NCI-H82 (cell line): ENCODE measurements around the gene IFFO2.

ENCODE experiments used
- DNase-seq: peaks from one replicate; lab custom pipeline; 2025; lab: John Stamatoyannopoulos, UW

Gene IFFO2

GRCh38 chr1:18936814-18937481 is 19.5 kb downstream of the IFFO2 start:
- peak; percentile 82 for DNase-seq

GRCh38 chr1:18936471-18936813 is 20.0 kb downstream of the IFFO2 start:
- DNase-seq: no peak

DNA sequence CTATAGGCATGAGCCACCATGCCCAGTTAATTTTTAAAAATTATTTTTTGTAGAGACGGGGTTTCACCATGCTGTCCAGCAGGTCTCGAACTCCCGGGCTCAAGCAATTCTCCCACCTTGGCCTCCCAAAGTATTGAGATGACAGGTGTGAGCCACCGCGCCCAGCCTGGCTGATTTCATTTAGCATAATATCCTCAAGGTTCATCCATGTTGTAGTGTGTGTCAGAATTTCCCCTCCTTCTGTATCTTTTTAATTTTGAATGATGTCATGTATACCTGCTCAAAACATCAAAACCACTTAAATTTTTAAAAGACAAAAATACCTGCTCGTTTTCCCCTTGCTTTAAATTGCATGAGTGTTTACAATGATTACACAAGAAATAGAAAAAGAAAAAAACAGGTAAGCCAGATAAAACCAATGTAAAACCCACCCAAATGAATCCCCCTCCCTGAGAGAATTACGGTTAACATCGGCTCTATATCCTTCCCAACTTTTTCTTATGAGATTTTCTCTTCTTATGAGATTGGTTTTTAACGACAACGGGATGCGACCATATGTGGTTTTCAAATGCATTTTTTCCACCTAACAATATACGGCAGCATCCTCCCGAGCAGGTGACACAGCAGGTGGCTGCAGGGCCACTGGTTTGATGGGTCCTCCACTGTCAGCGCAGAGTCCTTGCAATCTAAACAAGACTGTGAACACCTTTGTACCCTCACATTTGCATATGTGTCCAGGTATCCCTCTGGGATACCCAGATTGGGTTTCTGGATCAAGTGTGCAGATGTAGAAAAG is 22.1 kb downstream of the IFFO2 start:
- no peak for DNase-seq

DNA sequence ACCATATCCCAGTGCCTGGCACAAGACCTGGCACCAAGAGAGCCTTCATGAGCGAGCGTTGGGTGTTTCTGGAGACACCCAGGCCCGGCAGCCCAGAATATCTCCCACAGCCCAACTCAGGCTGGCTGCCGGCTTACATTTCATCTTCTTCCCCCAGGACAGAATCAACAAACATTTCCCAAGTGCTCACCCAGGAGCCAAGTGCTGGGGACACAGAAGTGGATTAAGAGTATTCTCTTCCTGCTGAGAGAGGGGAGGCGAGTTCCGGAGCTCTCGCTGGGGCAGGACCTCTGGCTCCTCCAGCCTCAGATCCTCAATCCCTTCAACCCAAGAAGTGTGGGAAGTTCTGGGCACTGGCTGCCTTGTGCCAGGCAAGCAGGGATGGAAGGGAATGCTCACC is 23.6 kb downstream of the IFFO2 start:
- DNase-seq: no peak

GRCh38 chr1:18932387-18932786 is 24.1 kb downstream of the IFFO2 start:
- DNase-seq: no peak

GRCh38 chr1:18931730-18932129 is 24.7 kb downstream of the IFFO2 start:
- no peak for DNase-seq

DNA sequence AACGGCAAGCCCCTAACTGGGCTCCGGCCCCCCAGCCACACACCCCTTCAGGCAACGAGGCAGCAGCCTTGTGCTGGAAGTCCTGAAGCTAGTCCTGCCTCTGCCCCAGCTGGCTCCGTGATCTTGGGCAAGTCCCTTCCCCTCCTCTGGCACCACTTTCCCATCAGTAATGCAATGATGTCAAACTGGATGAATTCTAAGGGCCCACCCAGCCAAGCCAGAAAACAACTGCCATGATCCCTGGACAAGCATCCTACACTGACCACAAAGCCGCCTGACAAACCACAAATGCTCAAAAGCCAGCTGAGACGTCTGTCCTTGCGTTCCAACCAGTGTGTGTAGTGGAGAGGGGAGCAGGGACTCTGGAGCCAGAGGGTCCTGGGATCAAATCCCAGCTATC is 26.8 kb downstream of the IFFO2 start:
- DNase-seq: no peak

GRCh38 chr1:18928985-18929384 is 27.5 kb downstream of the IFFO2 start:
- DNase-seq: no peak

GRCh38 chr1:18928406-18928805 is 28.1 kb downstream of the IFFO2 start:
- DNase-seq: no peak

- DNase-seq: peak; percentile 74
Measured at GRCh38 chr1:18927654-18928272, 28.7 kb downstream of the IFFO2 start.

- no peak for DNase-seq
Measured at GRCh38 chr1:18927082-18927653, 29.3 kb downstream of the IFFO2 start.

DNA sequence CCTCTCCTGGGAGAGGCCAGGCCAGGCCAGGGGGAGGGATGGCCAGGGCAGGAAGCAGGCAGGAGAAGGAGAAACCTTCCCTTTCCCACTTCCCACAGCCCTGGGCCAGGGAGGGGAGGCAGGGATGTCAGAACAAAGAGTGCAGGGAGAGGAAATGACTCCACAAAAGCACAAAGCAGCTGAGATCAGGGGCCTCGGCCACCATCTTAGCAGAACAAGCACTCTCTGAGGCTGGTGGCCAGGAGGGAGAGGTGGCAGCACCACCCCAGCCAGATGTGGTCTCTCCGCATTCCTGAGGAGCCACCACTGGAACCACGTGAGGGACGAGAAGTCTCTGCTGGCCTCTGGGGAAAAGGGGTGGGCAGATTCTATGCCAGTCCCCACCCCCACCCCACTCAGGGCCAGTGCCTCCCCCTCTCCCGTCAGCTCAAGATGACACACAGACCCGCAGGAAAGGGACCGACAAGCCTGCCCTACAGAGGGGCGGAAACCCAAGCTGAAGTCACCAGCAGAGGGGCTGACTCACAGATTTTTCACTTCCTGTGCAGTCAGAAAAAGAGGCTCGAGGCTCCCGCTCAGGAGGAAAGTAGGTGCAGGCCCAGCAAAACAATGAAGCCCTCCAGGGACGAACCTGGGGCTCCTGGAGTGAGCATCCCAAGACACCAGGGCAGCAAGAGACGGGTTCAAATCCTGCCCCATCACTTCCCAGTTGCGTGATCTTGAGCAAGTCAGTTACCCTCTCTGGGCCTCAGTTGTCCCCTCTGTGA is 30.0 kb downstream of the IFFO2 start:
- DNase-seq: no peak

DNA sequence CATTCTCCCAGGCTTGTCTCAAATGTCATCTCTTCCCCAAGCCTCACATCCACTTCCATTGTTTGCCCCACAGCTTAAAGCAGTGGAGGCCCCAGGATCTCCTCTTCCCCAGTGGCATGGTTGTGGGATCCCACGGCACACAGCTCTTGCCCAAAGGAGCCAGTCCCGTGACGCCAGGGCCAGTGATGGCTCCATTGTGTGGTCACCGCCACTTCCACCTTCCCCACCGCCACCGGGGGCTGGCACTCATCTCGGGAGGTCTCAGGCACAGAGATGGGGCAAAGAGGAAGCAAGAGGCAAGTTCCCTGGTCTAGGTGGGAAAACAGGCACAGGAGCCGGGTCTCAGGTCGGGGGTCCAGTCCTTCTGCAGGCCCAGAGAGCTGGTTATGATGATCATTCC is 31.2 kb downstream of the IFFO2 start:
- no peak for DNase-seq

DNA sequence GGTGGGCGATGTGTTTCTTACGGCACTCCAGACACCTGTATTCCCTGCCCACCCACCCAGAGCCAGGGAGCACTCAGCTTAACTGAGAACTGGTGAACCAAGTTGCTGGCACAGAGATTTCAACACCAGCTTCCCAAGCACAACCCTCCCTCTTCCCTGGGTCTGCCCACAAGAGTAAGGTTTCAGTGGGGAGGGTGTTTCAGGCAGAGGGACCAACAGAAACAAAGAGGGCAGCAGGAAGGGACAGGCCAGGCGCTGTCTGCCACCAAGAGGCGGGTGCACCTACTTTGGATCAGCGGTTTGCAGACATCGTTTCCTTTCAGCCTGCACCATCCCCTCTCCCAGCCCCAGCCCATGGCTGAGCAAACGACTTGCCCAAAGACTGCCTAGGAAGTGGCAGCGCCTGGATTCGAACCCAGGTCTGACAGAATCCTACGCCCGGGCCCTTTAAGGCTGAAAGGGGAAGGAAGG is 32.2 kb downstream of the IFFO2 start:
- DNase-seq: no peak

- DNase-seq: no peak
Measured at GRCh38 chr1:18923756-18924211, 32.7 kb downstream of the IFFO2 start.

GRCh38 chr1:18922848-18923755 is 33.4 kb downstream of the IFFO2 start:
- no peak for DNase-seq

GRCh38 chr1:18922319-18922726 is 34.2 kb downstream of the IFFO2 start:
- DNase-seq: no peak

DNA sequence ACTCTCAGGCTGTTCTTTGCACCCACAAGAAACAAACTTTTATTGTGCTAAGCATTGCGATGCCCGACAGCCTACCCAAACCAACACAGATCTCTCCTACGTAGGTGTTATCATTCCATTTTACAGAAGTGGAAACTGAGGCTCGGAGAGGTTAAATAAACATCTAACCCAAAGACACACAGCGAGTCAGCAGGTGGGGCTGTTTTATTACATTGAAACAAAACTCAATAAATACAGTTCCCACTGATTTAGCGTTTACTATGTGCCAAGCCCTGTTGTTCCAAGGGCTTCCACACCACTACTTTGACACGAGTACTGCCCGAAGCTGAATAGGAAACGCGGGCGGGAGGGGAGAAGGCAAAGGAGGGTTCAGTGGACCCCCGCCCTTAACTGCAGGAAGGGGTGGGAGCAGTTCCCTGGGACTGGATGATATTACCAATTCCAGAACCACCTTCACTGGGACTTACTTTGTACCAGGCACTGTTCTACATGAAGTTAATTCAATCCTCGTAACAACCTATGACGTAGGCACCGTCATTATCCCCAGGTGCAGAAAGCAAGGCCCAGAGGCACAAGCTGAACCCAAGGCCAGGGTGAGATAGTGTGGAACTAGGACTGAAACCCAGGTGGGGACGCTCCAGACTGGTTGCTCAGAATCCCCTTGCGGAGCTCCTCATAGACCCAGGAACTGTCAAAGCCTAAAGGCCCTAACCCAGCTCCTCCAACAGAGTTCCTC is 34.8 kb downstream of the IFFO2 start:
- DNase-seq: no peak

DNA sequence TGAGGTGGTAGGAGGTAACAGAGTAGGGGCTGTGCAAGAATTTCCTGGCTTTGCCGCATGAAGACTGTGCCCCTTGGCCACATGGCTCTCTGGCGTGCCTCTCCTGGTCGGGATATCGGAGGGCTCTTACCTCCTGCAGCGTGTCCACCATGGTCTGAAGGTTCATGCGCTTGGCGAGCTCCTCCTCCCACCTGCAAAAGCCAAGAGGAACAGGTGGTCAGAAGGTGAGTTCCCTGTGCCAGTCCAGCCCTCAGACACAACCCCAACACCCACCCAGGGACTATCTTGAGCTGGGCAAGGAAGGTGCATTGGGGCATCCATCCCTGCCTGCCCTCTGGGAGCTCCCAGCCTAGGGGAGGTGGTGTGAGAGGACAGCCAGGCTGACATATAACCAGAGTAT is 35.5 kb downstream of the IFFO2 start:
- no peak for DNase-seq

DNA sequence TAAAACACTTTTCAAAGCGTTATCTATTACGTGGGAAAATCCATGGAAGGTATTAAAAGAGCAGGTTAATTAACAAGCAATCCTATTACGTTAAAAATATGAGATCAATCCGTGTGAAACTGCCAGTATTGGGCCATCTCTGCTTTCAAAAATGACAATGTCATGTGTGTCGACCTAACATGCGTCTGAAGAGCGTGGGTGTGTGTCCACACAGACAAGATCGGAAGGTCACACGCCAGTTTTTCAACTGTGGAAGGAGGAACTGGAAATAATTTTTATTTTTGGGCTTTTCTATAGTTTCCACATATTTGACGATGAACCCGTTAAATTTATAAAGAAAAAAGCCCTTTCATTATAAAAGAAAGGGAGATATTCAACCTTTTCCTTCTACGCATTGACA is 36.5 kb downstream of the IFFO2 start:
- DNase-seq: no peak
